GM12864 (cell line): ENCODE measurements around the gene SLC41A3.

Experiments used
- DNase-seq: peaks from one replicate; pipeline ENCODE4 v3.0.0-alpha.2; 2011; ENCODE audit warnings: low read depth
- H3K4me3 ChIP-seq: 2 replicates; pipeline ENCODE4 v1.5.1; 2011; ENCODE audit warnings: mild to moderate bottlenecking, low read depth, low read length, control low read depth
- CTCF ChIP-seq: IDR thresholded peaks from 2 replicates; pipeline ENCODE4 v1.5.1; 2011; ENCODE audit warnings: low read depth, mild to moderate bottlenecking, moderate library complexity, low read length, control low read depth, inconsistent platforms; ENCODE audit errors: missing control alignments

The SLC41A3 gene

DNA sequence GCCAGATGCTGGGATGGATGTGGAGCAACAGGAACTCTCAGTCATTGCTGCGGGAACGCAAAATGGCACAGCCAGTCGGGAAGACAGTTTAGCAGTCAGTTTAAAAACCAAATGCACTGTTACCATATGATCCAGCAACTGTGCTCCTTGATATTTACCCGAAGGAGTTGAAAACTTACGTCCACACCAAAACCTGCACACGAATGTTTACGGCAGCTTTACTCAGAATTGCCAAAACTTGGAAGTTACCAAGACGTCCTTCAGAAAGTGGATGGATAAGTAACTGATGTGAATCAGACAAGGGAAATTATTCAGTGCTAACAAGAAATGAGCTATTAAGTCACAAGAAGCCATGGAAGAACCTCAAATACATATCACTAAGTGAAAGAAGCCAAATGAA, 36.1 kb upstream of the SLC41A3 start:
- no peak overlapping the region for H3K4me3 ChIP-seq
- DNase-seq: no peak
- no peak for TF ChIP-seq CTCF

GRCh38 chr3:126119008-126119675, 35.2 kb upstream of the SLC41A3 start:
- TF ChIP-seq CTCF: no peak
- H3K4me3 ChIP-seq: no peak overlapping the region
- DNase-seq: no peak

- no peak for DNase-seq
- H3K4me3 ChIP-seq: no peak overlapping the region
- no peak for TF ChIP-seq CTCF
These were observed 34.7 kb upstream of the SLC41A3 start for GRCh38 chr3:126118591-126118990.

DNA sequence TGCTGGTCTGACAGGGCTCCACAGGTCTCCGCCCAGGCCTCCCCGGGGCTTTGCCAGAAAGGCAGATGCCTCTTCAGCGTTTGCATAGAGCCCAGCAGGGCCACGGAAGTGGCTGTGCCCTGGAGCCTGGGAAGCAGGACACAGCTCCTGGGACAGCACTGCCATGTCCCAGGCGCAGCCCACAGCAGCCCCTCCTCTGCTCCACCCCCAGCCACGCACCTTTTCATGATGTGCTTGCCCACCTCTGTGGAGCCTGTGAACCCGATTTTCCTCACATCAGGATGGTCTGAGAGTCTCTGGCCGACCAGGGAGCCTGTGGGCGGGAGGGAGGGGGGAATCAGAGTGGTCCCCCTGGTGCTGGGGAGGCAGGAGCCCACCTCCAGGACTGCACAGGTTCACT, 33.9 kb upstream of the SLC41A3 start:
- no peak for TF ChIP-seq CTCF
- no peak overlapping the region for H3K4me3 ChIP-seq
- DNase-seq: no peak

GRCh38 chr3:126117212-126117611, 33.3 kb upstream of the SLC41A3 start:
- H3K4me3 ChIP-seq: no peak overlapping the region
- DNase-seq: no peak
- no peak for TF ChIP-seq CTCF

DNA sequence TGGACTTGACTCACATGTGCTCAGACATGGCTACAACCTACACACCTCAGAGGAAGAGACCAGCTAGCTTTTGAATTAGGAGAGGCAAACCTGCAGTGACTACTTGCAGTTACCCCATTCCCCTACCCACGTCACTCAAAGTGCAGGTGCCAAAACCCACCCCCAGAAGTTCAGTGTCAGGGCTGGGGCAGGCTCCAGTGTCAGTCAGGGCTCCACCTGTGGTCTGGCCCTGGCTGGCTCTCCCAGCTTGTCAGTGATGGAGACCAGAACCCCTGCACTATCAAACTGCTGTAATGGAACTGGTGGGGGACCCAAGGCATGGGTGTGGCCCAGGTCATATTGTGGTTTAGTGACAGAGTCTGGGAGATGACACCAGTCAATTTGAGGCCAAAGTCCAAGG, 32.6 kb upstream of the SLC41A3 start:
- no peak overlapping the region for H3K4me3 ChIP-seq
- DNase-seq: no peak
- no peak for TF ChIP-seq CTCF
